Mesenchymal stem cell (in vitro differentiated cells and primary cell): ENCODE data around the gene CCDC13.

Experiments used
- DNase-seq: peaks from one replicate; pipeline ENCODE4 v3.0.0-alpha.2; 2013
- H2AFZ ChIP-seq: one replicate; pipeline ENCODE4 v1.6.1; 2013; ENCODE audit warnings: low read depth, mild to moderate bottlenecking, control low read depth, inconsistent platforms, low read length, moderate library complexity
- H2AK5ac ChIP-seq: 2 replicates; pipeline ENCODE4 v1.6.1; 2013; ENCODE audit warnings: low read length, moderate library complexity, mild to moderate bottlenecking, inconsistent platforms; ENCODE audit not compliant: severe bottlenecking
- H2BK120ac ChIP-seq: one replicate; pipeline ENCODE4 v1.6.1; 2013; ENCODE audit warnings: low read depth, mild to moderate bottlenecking, inconsistent platforms, low read length, moderate library complexity
- H2BK12ac ChIP-seq, 2 experiments: one replicate each; pipeline ENCODE4 v1.6.1; 2013; ENCODE audit warnings: inconsistent platforms in 2 of 2, low read length in 2 of 2, mild to moderate bottlenecking in 2 of 2, moderate library complexity in 2 of 2, control low read depth in 1 of 2
- H2BK15ac ChIP-seq: one replicate; pipeline ENCODE4 v1.6.1; 2013; ENCODE audit warnings: mild to moderate bottlenecking, low read depth, inconsistent platforms; ENCODE audit not compliant: poor library complexity, severe bottlenecking
- H2BK5ac ChIP-seq: 2 replicates; pipeline ENCODE4 v1.6.1; 2013; ENCODE audit warnings: low read depth, mild to moderate bottlenecking, low read length, control low read depth, inconsistent platforms; ENCODE audit not compliant: poor library complexity, severe bottlenecking
- H3K14ac ChIP-seq, 2 experiments: one replicate each; pipeline ENCODE4 v1.6.1; 2013; ENCODE audit warnings: inconsistent platforms in 2 of 2, low read length in 2 of 2, control low read depth in 1 of 2, mild to moderate bottlenecking in 1 of 2, moderate library complexity in 1 of 2
- H3K18ac ChIP-seq, 2 experiments: one replicate each; pipeline ENCODE4 v1.6.1; 2013; ENCODE audit warnings: inconsistent platforms in 2 of 2, low read length in 2 of 2, control low read depth in 1 of 2, low read depth in 1 of 2, mild to moderate bottlenecking in 1 of 2
- H3K23ac ChIP-seq, 2 experiments: one replicate each; pipeline ENCODE4 v1.6.1; 2013; ENCODE audit warnings: inconsistent platforms in 2 of 2, low read length in 2 of 2, mild to moderate bottlenecking in 2 of 2, moderate library complexity in 2 of 2, control low read depth in 1 of 2
- H3K27ac ChIP-seq: 2 replicates; pipeline ENCODE4 v1.5.1; 2013; ENCODE audit warnings: mild to moderate bottlenecking, moderate library complexity, low read length, control low read depth, inconsistent platforms; ENCODE audit not compliant: poor library complexity, severe bottlenecking
- H3K27me3 ChIP-seq, 2 experiments: 2 replicates each; pipeline versions ENCODE4 v1.6.1 to v1.7.0; 2013; ENCODE audit warnings: low read length in 2 of 2, mild to moderate bottlenecking in 2 of 2, moderate library complexity in 2 of 2, control low read depth in 1 of 2, inconsistent platforms in 1 of 2; ENCODE audit not compliant: control insufficient read depth in 1 of 2, insufficient read depth in 1 of 2
- H3K36me3 ChIP-seq, 2 experiments: 2 replicates each; pipeline versions ENCODE4 v1.6.1 to v1.7.0; 2013; ENCODE audit warnings: low read length in 2 of 2, control low read depth in 1 of 2, inconsistent platforms in 1 of 2, low read depth in 1 of 2, mild to moderate bottlenecking in 1 of 2; ENCODE audit not compliant: insufficient read depth in 2 of 2, control insufficient read depth in 1 of 2
- H3K4ac ChIP-seq, 2 experiments: one replicate each; pipeline ENCODE4 v1.6.1; 2013; ENCODE audit warnings: inconsistent platforms in 2 of 2, low read length in 2 of 2, mild to moderate bottlenecking in 2 of 2, moderate library complexity in 2 of 2, control low read depth in 1 of 2, low read depth in 1 of 2
- H3K4me1 ChIP-seq: 2 replicates; pipeline ENCODE4 v1.6.1; 2013; ENCODE audit warnings: low read depth, low read length, control low read depth; ENCODE audit not compliant: control insufficient read depth, insufficient read depth
- H3K4me2 ChIP-seq: 2 replicates; pipeline ENCODE4 v1.6.1; 2013; ENCODE audit warnings: low read length, mild to moderate bottlenecking, inconsistent platforms; ENCODE audit not compliant: poor library complexity, severe bottlenecking
- H3K4me3 ChIP-seq, 2 experiments: 2 replicates each; pipeline versions ENCODE4 v1.5.1 to v1.7.0; 2013; ENCODE audit warnings: low read length in 2 of 2, mild to moderate bottlenecking in 2 of 2, control low read depth in 1 of 2, low read depth in 1 of 2; ENCODE audit not compliant: insufficient read depth in 1 of 2
- H3K79me1 ChIP-seq: replicated peaks from 2 replicates; pipeline ENCODE4 v1.6.1; 2013; ENCODE audit warnings: mild to moderate bottlenecking, control low read depth, low read length, inconsistent platforms; ENCODE audit not compliant: poor library complexity, severe bottlenecking
- H3K9ac ChIP-seq: 2 replicates; pipeline ENCODE4 v1.7.0; 2013; ENCODE audit warnings: mild to moderate bottlenecking, low read length, moderate library complexity
- H3K9me3 ChIP-seq: 2 replicates; pipeline ENCODE4 v1.7.0; 2013; ENCODE audit warnings: mild to moderate bottlenecking, low read length; ENCODE audit not compliant: control insufficient read depth
- H4K8ac ChIP-seq: one replicate; pipeline ENCODE4 v1.6.1; 2013; ENCODE audit warnings: inconsistent platforms, mild to moderate bottlenecking, low read length, moderate library complexity
- H4K91ac ChIP-seq: one replicate; pipeline ENCODE4 v1.6.1; 2013; ENCODE audit warnings: mild to moderate bottlenecking, low read length, inconsistent platforms
- WGBS: methylation state at CpG from one replicate; pipeline ENCODE4 v1.1.7; 2013; ENCODE audit warnings: mixed read lengths; 5-methylcytosine and 5-hydroxymethylcytosine counted together

CCDC13 gene

GRCh38 chr3:42730706-42731420, 42.2 kb downstream of the CCDC13 start:
- H2BK5ac ChIP-seq = no peak overlapping the region

GRCh38 chr3:42730294-42730693, 42.8 kb downstream of the CCDC13 start:
- Histone ChIP-seq H3K4me1 (no peaks in the 10 kb centered on the region), H4K91ac (no peak overlapping the region), H3K23ac (no peak overlapping the region), H3K36me3 (no peaks in the 10 kb centered on the region), H3K9me3 (peaks cover 3% of the 10 kb centered on the region), H3K79me1 (no peaks in the 10 kb centered on the region), H3K27ac (no peak overlapping the region), H3K9ac (no peak overlapping the region), H4K8ac (no peak overlapping the region), H3K27me3 (peaks cover 14 to 29% of the 10 kb centered on the region in 2 experiments), H2BK12ac (no peak overlapping the region), H3K4ac (no peak overlapping the region), H3K18ac (no peak overlapping the region), H3K4me2 (no peak overlapping the region), H2BK120ac (no peak overlapping the region), H2AFZ (no peak overlapping the region), H2AK5ac (no peak overlapping the region), H2BK5ac (no peak overlapping the region), H3K4me3 (no peak overlapping the region), H3K14ac (no peak overlapping the region), H2BK15ac (no peak overlapping the region)
- DNase-seq = no peak
- WGBS = 89% methylated on average over 11 of the region's 11 CpGs

More at GRCh38 chr3:42730706-42731420, 42.2 kb downstream of the CCDC13 start:
- no peak overlapping the region for H2AK5ac ChIP-seq
- H3K4ac ChIP-seq = no peak overlapping the region
- H3K27me3 ChIP-seq = peaks cover 17 to 30% of the 10 kb centered on the region in 2 experiments
- no peak overlapping the region for H3K18ac ChIP-seq
- H2BK120ac ChIP-seq = no peak overlapping the region
- no peak overlapping the region for H4K8ac ChIP-seq
- H3K14ac ChIP-seq = no peak overlapping the region
- H3K9ac ChIP-seq = no peak overlapping the region
- H3K4me1 ChIP-seq = no peaks in the 10 kb centered on the region
- H3K23ac ChIP-seq = no peak overlapping the region
- H2AFZ ChIP-seq = no peak overlapping the region
- peaks cover 3% of the 10 kb centered on the region for H3K9me3 ChIP-seq
- no peak overlapping the region for H3K27ac ChIP-seq
- no peaks in the 10 kb centered on the region for H3K36me3 ChIP-seq
- no peak overlapping the region for H2BK15ac ChIP-seq
- no peak overlapping the region for H2BK12ac ChIP-seq
- H3K79me1 ChIP-seq = no peaks in the 10 kb centered on the region
- no peak overlapping the region for H3K4me3 ChIP-seq
- no peak overlapping the region for H3K4me2 ChIP-seq
- H4K91ac ChIP-seq = no peak overlapping the region
- no peak for DNase-seq
- 70% methylated on average over 3 of the region's 3 CpGs for WGBS

GRCh38 chr3:42729404-42730145, 43.5 kb downstream of the CCDC13 start:
- Histone ChIP-seq H3K27me3 (peaks cover 6 to 26% of the 10 kb centered on the region in 2 experiments), H2BK12ac (no peak overlapping the region), H3K9ac (no peak overlapping the region), H2AK5ac (no peak overlapping the region), H3K27ac (no peak overlapping the region), H3K36me3 (no peaks in the 10 kb centered on the region), H3K4me1 (no peaks in the 10 kb centered on the region), H2BK120ac (no peak overlapping the region), H3K4ac (no peak overlapping the region), H3K18ac (no peak overlapping the region), H2BK5ac (no peak overlapping the region), H3K23ac (no peak overlapping the region), H2BK15ac (no peak overlapping the region), H3K79me1 (no peaks in the 10 kb centered on the region), H4K91ac (no peak overlapping the region), H2AFZ (no peak overlapping the region), H3K14ac (no peak overlapping the region), H4K8ac (no peak overlapping the region), H3K9me3 (peaks cover 3% of the 10 kb centered on the region), H3K4me3 (no peak overlapping the region), H3K4me2 (no peak overlapping the region)
- WGBS = 79% methylated on average over 6 of the region's 6 CpGs
- no peak for DNase-seq

- Histone ChIP-seq H3K9ac (no peak overlapping the region), H4K91ac (no peak overlapping the region), H3K4me1 (no peaks in the 10 kb centered on the region), H2AK5ac (no peak overlapping the region), H3K18ac (no peak overlapping the region), H2BK12ac (no peak overlapping the region), H2BK15ac (no peak overlapping the region), H3K27me3 (peaks cover 5 to 22% of the 10 kb centered on the region in 2 experiments), H2BK5ac (no peak overlapping the region), H3K4me2 (no peak overlapping the region), H3K4ac (no peak overlapping the region), H3K9me3 (peaks cover 3% of the 10 kb centered on the region), H2BK120ac (no peak overlapping the region), H4K8ac (no peak overlapping the region), H3K36me3 (no peaks in the 10 kb centered on the region), H3K79me1 (no peaks in the 10 kb centered on the region), H3K14ac (peak overlapping the region in 1 of 2 experiments; percentile 28), H3K27ac (no peak overlapping the region), H3K4me3 (no peak overlapping the region), H3K23ac (no peak overlapping the region), H2AFZ (no peak overlapping the region)
- 78% methylated on average over 2 of the region's 3 CpGs for WGBS
- DNase-seq = no peak
These were observed 44.2 kb downstream of the CCDC13 start for GRCh38 chr3:42728668-42729364.
